ENCODE results near the gene SLC8A2.

GRCh38 chr19:47461876-47462275 is 9.8 kb downstream of the SLC8A2 start:
- TF ChIP-seq CTCF (IDR thresholded peaks at IDR 0.05) = no peak
- no peak for TF ChIP-seq POLR2A (IDR thresholded peaks at IDR 0.05)
